SIG-M5 treated with dmso at 0.1 percent for 504 hours (cell line): ENCODE data around the gene NMNAT2.

Experiments
- DNase-seq: peaks from one replicate; lab custom pipeline; 2025; ENCODE audit not compliant: unreplicated experiment; lab: John Stamatoyannopoulos, UW

NMNAT2 gene

GRCh38 chr1:183368213-183369108, 49.7 kb downstream of the NMNAT2 start:
- peak; percentile 20 for DNase-seq

GRCh38 chr1:183366116-183366515, 52.1 kb downstream of the NMNAT2 start:
- no peak for DNase-seq

GRCh38 chr1:183365676-183366075, 52.5 kb downstream of the NMNAT2 start:
- DNase-seq: no peak

GRCh38 chr1:183365093-183365492, 53.1 kb downstream of the NMNAT2 start:
- DNase-seq: no peak

- peak; percentile 75 for DNase-seq
Observed at GRCh38 chr1:183363972-183364371, 54.2 kb downstream of the NMNAT2 start.

- DNase-seq: no peak
Observed at GRCh38 chr1:183361081-183361480, 57.1 kb downstream of the NMNAT2 start.

GRCh38 chr1:183360473-183360872, 57.7 kb downstream of the NMNAT2 start:
- no peak for DNase-seq

GRCh38 chr1:183356534-183357182, 61.5 kb downstream of the NMNAT2 start:
- DNase-seq: no peak

- no peak for DNase-seq
Observed at GRCh38 chr1:183355797-183356196, 62.4 kb downstream of the NMNAT2 start.

GRCh38 chr1:183355181-183355580, 63.0 kb downstream of the NMNAT2 start:
- no peak for DNase-seq

GRCh38 chr1:183353597-183353996, 64.6 kb downstream of the NMNAT2 start:
- no peak for DNase-seq

- DNase-seq: no peak
Observed at GRCh38 chr1:183349201-183349711, 68.9 kb downstream of the NMNAT2 start.

GRCh38 chr1:183346276-183346732, 71.9 kb downstream of the NMNAT2 start:
- DNase-seq: no peak

GRCh38 chr1:183339556-183340167, 78.5 kb downstream of the NMNAT2 start:
- no peak for DNase-seq

GRCh38 chr1:183331091-183331742, 87.0 kb downstream of the NMNAT2 start:
- DNase-seq: no peak

GRCh38 chr1:183330335-183330734, 87.8 kb downstream of the NMNAT2 start:
- DNase-seq: no peak

GRCh38 chr1:183328371-183328770, 89.8 kb downstream of the NMNAT2 start:
- DNase-seq: no peak

- DNase-seq: no peak
Observed at GRCh38 chr1:183327434-183328290, 90.5 kb downstream of the NMNAT2 start.

- DNase-seq: no peak
Observed at GRCh38 chr1:183323849-183324683, 94.1 kb downstream of the NMNAT2 start.
